DND-41 (cell line): ENCODE measurements around the gene KHDRBS2.

Experiments
- CTCF ChIP-seq: IDR thresholded peaks from 2 replicates; pipeline ENCODE4 v1.5.1; 2012; ENCODE audit warnings: borderline replicate concordance, low read length, moderate library complexity, mild to moderate bottlenecking; ENCODE audit not compliant: poor library complexity, severe bottlenecking; ENCODE audit errors: extremely low read depth
- EZH2 ChIP-seq: IDR thresholded peaks from 3 replicates; pipeline ENCODE4 v1.6.1; 2012; ENCODE audit warnings: borderline replicate concordance, low read depth, mild to moderate bottlenecking, moderate library complexity, low read length, inconsistent platforms; ENCODE audit not compliant: severe bottlenecking

- no peak for TF ChIP-seq EZH2
- TF ChIP-seq CTCF: no peak
Observed at GRCh38 chr6:61711849-61712248, 574.2 kb downstream of the KHDRBS2 start.
